Activated CD8-positive, alpha-beta memory T cell treated with anti-CD3 and anti-CD28 coated beads, Interleukin-2, amount 50 U/mL, for 4 hours (primary cell): ENCODE measurements around the gene NPFFR1.

Experiments
- DNase-seq: peaks from one replicate; pipeline ENCODE4 v3.0.0-alpha.2; 2020

Gene NPFFR1, protein sequence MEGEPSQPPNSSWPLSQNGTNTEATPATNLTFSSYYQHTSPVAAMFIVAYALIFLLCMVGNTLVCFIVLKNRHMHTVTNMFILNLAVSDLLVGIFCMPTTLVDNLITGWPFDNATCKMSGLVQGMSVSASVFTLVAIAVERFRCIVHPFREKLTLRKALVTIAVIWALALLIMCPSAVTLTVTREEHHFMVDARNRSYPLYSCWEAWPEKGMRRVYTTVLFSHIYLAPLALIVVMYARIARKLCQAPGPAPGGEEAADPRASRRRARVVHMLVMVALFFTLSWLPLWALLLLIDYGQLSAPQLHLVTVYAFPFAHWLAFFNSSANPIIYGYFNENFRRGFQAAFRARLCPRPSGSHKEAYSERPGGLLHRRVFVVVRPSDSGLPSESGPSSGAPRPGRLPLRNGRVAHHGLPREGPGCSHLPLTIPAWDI

DNA sequence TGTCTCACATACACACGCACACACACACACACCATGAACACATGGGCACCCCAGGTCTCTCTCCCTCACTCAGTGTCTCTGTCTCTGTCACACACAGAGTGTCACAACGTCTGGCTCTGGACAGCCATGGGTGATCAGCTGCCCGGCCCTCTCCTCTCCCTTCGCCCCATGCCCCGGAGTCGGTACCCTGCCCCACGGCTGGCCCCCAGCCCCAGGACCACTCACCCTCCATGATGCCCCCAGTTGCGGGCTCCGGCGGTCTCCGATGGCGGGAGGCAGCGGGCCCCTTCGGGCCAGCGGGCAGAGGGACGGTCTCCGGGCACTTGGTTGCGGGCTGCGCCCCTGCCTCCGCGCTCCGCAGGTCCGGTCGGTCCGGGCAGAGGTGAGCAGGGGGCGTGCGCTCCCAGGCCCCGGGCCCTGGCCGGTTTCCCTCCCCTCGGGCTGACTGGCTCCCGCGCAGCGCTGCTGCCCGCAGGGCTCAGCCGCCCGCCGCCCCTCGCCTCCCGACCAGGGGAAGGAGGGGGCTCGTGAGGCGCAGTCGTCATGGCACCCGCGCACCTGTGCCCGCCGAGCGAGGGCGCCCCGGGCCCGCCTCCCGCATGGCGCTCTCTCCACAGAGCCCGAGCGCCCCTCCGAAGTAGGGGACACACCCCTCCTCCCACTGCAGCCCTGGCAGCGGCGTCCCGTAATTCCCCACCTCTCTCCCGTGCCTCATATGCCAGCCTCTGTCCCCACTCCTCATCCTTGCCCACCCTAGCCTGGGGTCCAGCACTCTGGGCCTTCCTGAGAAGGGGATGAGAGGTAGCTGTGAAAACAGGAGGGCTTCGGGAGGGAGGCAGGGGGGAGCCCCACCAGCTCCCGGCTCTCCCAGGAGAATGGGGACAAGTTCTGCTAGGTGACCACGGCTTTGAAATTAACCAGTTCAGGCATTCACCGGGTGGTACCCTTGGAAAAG is at the start of gene NPFFR1:
Gene NPFFR1, minus strand, starts transcription at position 560 of the 955 bp plus-strand sequence. Its CDS starts 328 bp downstream, at position 232.
- DNase-seq, result no peak

- no peak for DNase-seq
Measured at GRCh38 chr10:70333268-70333667, 49.5 kb upstream of the NPFFR1 start.

GRCh38 chr10:70331486-70332268 is 47.9 kb upstream of the NPFFR1 start:
- no peak for DNase-seq

DNA sequence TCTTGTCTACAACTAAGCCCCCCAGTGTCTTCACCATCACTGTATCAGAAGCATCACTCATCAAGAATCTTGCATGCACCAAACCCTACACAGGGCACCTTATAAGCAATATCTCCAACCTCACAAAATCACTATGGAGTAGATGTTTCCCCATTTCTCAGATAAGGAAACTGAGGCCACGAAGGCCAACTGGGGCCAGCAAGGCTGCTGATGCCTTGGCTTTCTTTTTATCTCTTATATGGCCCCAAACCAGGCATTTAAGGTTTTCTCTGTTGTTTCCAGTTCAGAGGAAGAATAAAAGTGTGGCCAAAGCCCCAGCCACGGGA is 47.3 kb upstream of the NPFFR1 start:
- DNase-seq, result no peak

DNA sequence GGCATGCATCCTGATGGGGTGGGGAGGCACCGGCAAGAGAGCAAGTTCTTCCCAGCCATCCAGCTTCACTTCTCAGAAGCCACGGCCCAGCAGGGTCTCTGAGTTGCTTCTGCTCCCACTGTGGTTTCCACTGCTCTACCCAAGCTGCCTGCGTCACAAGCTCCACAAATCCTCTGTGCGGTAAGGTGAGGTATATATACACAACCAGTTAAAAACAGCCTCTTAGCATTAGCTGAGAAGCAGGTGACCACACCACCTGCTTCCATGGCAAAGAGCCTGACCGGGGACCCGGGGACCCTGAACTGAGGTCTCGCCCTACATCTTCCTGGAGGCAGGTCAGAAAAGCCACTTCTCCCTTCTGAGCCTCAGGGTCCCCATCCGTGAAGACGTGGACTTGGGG is 46.9 kb upstream of the NPFFR1 start:
- DNase-seq, result no peak

DNA sequence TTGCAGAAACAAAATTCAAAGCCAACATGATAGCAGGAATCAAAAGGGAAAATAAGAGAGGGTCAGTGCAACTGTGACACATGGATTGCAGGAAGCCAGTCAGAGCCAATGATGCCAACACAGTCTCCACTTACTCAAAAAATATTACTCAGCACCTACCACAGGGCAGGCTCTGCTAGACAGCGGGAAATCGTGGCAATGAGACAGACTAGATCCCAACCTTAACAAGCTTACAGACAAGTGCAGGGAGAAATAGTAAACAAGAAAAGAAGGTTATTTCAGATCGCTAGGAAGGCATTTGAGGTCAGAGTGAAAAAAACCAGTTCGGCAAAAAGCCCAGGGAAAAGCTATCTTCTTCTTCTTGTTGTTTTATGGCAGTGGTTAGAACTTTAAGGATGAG is 45.2 kb upstream of the NPFFR1 start:
- DNase-seq, result no peak

DNA sequence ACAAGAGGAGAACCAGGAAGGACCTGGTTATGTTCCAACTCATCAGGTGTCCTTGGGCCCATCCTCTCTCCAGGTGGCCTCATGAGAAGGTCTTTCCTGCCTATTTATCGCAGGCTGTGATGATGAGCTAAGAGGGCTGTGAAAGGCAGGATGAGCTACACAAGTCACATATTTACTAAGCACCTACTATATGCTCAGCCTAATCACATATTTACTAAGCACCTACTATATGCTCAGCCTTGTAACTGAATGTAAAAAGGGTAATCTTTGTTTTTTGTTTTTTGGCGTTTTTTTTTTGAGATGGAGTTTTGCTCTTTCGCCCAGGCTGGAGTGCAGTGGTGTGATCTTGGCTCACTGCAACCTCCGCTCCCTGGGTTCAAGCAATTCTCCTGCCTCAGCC is 44.2 kb upstream of the NPFFR1 start:
- DNase-seq, result no peak

DNA sequence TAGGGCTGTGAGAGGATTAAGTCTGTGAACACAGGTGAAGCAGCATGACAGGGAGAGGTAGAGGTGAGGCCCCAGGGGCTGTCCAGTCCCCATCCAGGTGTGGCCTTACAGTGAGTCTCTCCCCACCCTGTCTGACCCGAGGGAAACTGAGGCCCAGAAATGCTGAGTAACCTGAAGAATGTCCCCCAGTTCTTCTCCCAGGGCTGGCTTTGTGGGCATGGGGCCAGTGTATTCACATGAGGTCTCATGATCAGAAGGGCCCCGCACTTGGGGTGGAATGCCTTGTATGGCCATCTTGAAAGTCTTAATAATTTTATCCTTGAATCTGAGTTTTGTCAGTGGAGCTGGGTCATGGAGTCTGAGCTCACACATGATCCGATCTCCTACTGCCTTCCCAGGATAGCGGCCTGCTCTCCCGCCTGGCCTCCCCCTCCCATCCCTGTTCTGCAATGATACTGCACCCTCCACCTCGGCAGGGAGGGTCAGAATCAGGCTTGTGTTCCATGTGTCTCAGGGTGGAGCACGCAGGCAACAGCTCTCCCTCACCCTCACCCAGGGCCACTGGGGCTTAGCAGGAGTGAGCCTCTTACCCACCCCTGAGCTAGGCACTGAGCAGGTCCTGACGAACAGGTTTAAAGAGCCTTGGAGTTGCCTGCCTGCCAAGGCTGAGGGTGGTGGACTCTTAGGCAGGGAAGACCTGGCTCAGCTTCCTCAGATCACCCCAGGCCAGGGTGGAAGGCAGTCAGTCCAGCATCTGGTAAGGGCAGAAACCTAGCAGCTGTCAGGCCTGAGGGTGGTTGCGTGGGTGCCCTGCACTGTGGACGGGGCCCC is 41.4 kb upstream of the NPFFR1 start:
- no peak for DNase-seq

- peak; percentile 19 for DNase-seq
Measured at GRCh38 chr10:70324339-70324861, 40.6 kb upstream of the NPFFR1 start.

GRCh38 chr10:70323697-70324338 is 40.0 kb upstream of the NPFFR1 start:
- no peak for DNase-seq

- DNase-seq, result no peak
Measured at GRCh38 chr10:70323138-70323696, 39.4 kb upstream of the NPFFR1 start.

DNA sequence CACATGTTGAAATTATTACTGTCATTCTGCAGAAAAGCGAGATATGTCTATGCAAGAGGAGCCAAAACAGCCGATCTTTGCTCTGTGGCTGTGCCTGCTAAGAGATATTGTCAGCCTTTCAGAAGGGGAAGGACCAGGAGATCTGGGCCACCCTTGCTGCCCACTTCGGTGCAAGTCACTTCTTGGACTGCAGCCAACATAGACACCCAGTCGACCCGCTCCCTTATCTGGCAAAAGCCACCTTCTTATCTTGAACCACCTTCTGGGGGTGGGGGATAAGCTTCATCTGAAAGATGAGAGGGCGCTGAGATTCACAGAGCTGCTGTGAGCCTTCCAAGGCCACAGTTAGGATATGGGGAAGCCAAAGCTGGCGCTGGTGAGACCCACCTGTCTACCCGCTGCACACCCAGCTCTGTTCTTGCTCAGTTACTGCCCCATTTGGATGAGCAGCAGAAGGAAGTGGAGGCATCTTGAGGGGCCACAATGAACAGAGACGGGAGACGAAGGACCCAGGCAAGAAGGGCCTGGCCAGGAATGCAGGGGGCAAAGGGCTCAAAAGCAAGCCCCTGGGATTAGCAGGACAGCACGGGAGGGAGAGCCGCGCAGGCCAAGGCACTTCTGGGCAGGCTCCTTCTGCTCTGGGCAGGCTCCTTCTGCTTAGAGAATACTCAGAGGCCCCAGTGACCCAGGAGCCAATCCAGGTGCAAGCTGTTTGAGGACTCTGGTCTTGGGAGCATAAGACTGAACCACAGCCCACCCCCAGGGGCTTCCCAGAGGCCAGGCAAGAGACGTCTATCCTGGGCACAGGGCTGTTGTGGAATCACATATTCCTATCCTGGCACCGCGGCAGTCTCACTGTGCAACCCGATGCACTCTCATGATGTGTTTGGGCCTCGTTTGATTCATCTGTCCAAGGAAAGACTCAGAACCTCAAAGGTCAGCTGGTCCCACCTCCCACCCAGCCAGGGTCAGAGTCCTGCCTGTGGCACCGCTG is 38.4 kb upstream of the NPFFR1 start:
- DNase-seq, result no peak

GRCh38 chr10:70321233-70321632 is 37.4 kb upstream of the NPFFR1 start:
- DNase-seq, result no peak

DNA sequence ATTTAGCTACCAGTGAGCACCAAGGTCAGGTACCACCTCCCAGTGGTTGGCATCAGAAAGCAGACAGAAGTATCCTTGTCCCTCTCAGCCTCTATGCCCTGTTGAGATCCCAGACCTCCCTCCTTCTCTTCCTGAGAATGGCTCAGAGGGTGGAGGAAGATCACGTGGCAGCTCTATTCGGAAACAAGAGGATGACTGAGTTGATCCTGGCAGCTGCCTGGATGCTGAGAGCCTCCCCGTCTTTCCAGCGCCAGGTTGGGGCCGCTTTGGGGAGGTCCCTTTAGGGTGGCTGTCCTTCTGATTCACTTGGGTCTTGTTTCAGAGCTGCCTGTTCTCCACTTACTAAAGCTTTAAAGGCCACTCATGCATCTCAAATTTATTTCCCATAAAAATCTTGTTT is 36.9 kb upstream of the NPFFR1 start:
- DNase-seq, result no peak

DNA sequence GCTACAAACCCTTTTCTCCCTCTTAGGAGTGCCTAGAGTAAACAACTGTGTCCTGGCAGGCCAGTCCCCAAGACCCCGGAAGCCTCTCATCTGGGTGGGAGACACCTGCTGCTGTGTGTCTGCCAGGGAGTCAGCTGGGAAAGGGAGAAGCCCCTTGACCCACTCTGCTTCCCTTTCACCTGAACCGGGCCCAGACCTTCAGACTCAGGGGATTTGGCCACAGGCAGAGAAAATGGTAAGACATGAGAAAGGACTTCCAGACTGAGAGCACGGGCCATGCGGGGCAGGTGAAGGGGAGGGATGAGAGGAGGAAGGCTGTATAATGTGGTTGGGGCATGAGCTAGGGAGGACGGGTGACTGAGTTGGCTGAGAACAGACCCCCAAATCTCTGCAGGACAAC is 36.0 kb upstream of the NPFFR1 start:
- no peak for DNase-seq

GRCh38 chr10:70319183-70319582 is 35.4 kb upstream of the NPFFR1 start:
- DNase-seq, result no peak

DNA sequence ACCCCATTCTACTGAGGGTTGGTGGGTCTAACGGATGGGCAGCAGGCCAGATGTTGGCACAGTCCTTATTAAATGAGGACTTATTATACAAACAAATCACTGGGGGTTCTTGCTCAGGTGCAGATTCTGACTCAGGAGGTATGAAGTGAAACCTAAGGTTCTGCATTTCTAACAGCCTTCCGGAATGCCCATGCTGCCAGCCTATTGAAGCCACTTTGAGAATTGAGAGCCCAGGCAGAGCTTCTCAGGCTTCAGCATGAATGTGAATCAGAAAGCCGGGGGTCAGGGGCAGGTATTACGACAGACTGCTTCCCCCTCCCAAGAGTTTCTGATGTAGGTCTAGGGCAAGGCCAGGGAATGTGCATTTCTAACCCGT is 34.1 kb upstream of the NPFFR1 start:
- DNase-seq, result no peak

GRCh38 chr10:70317272-70317942 is 33.6 kb upstream of the NPFFR1 start:
- no peak for DNase-seq

DNA sequence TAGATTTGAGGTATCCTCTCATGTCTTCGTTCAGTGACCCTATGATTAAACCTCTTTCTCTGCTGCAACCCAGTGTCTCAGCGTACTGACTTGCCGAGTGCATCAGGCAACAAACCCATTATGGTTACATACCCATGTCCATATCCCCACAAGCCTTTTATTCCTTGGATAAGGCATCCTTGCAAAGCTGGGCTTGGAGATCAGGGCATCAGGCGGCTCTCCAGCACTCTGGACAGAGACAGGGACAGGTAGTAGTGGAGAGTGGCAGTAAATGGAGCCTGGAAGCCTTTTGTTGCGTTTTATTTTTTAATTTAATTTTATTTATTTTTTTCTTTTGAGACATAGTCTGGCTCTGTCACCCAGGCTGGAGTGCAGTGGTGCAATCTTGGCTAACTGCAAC is 32.0 kb upstream of the NPFFR1 start:
- no peak for DNase-seq
